GM21717 (cell line): ENCODE measurements around the gene KRT71.

ENCODE experiments used
- ATAC-seq: cut with Tn5 transposase; IDR thresholded peaks from one replicate; pipeline ENCODE4 v1.9.1; 2021; ENCODE audit warnings: mild to moderate bottlenecking, moderate library complexity; ENCODE audit not compliant: unreplicated experiment

The KRT71 gene

DNA sequence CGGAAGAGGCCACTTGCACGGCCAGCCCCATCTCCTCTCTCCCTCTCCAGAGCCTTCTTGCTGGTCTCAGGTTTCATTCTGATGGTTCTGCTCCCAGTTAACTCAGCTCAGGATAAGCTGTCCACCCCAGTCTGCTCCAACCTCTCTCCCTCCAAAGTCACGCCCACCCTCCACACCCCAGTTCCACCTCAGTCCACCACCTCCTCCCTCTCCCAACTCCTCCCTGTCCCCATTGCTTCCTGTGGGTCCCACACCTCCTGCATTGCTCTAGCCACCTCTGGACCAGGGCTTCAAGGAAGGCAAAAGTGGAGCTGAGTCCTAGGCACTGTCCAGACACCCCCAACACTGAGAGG, 13.1 kb downstream of the KRT71 start:
- no peak for ATAC-seq

- no peak for ATAC-seq
Observed at GRCh38 chr12:52539083-52539820, 13.7 kb downstream of the KRT71 start.

DNA sequence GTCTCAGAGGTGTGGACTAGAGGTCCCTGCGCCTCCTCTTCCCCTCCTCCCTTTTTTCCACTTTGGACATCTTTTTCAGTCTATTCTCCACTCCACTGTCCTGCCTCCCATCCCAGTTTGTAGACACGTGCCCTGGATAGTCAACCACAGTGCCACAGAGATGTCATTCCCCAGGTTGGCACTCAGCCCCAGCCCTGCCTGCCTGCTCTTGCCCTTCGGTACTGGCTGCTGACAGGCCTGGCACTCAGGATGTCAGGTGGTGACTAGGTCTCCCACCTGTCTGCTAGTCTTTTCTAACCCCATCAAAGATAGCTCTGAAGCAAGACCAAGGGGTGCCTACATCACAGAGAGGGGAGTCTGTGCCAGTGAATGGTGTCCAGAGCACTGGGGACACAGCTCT, 15.8 kb downstream of the KRT71 start:
- no peak for ATAC-seq

GRCh38 chr12:52535574-52535973, 17.4 kb downstream of the KRT71 start:
- ATAC-seq, result no peak

DNA sequence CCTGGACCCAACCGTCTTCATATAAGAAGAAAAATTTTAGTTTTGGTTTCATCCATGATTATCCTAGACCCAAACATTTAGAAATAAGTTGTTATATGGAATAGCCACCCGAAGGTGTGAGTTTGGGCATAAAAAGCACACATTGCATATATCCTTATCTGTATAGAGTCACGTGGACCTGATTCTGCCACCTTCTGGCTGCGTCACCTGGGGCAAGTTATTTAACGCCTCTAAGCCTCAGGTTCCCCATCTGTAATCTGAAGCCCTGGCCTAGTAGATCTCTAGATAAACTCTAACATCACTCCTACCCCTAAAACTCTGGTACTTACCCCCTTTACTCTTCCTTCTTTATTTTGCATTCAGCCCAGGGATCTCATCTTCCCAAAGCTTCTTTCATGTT, 18.5 kb downstream of the KRT71 start:
- ATAC-seq, result no peak

DNA sequence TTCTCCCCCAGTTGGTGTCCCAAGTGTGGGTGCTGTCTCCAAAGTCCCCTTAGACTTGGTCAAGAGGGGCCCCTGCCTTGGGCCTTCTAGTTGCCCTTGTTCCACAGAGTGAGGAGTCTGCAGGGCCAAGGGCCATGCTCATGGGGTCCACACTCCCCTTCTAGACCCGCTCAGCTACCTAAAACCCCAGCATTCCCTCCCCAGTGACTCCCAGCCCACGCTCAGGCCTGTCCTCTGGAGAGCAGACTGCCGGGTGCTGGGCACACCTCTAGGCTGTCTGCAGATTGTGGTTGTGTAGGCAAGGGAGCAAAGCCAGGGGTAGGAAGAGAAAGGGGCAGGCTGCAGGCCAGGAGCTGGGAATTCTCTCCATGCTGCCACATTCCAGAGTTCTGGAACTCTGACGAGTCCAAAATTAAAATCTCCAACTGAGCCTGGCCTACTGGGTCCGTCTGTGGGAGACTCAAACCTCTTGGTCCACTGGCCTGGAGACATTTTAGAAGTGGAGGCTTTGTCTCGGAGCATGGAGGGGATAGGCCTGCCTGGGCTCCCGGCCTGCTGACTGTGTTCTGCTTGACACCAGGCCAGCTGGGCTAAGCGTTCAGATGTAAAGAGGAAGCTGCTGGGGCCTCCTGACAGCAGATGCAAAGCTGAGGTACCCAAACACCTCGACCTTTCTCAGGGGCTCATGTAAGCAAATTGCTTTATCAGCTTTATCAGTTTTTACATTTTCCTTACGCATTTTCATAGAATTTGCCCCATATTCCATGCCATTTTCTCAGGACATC, 19.1 kb downstream of the KRT71 start:
- no peak for ATAC-seq

GRCh38 chr12:52532636-52533035, 20.3 kb downstream of the KRT71 start:
- no peak for ATAC-seq

- no peak for ATAC-seq
Observed at GRCh38 chr12:52531566-52532300, 21.2 kb downstream of the KRT71 start.

GRCh38 chr12:52530905-52531304, 22.0 kb downstream of the KRT71 start:
- no peak for ATAC-seq

GRCh38 chr12:52530366-52530765, 22.6 kb downstream of the KRT71 start:
- ATAC-seq, result no peak

DNA sequence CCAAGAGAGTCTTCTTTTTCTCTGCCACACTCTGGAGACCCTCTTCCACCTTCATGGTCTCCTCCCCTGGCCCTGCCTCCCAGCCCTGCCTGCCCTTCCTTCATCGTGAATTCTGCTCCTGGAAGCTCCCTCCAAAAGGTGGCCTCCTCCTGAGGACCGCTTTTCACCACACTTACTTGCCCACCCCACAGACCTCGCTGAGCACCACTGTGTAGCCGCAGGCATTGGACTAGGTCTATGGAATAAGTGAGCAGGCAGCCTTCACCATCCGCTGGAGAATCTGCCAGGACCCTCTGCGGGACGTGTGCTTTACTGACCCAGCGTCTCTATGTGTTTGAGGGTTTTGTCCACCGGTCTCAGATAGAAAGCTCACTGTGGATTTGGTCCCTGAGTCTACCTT, 23.1 kb downstream of the KRT71 start:
- ATAC-seq, result no peak

- no peak for ATAC-seq
Observed at GRCh38 chr12:52529417-52529816, 23.5 kb downstream of the KRT71 start.

DNA sequence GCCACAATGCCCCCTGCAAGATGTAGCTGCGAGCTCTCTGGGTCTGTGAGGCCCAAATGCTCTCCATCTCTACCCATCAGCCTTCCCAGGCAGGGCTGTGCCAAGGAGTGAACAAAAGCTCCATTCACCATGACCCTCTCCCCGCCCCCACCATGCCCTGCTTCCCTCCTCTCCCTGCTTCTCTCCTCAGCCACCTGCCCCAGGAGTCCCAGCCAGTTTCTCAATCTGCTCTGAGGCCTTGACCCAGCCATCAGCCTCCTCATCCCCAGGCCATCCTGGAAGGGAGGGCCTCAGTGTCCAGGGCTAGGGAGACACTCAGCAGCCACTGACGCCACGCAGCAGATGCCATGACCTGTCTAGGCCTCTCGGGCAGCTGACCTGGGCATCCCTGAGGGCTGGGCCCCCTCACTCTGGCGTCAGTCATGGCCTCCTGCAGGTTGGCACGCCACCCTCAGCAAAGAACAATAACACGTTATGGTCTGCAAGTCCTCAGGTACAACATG, 24.3 kb downstream of the KRT71 start:
- no peak for ATAC-seq

GRCh38 chr12:52527121-52527800, 25.7 kb downstream of the KRT71 start:
- ATAC-seq, result no peak

DNA sequence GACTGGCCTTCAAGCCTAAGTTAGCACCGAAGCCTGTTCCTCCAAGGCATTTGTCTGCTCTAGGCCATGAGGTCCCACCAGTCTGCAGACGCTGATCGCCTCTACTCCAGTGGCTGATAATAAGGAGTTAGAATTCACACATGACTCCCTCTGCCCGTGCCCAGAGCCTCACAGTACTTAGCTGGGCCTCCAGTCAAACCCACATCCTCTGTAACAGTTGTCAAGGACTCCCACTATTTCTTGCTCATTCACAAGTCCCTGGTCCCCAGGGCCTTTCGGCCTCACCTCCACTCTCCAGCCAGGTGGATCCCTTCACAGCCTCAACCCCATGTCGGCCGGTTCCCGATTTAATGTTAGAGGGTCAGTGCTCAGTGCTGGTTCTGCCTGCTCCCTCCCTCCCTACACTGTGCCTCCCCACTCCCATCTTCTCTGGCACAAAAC, 26.4 kb downstream of the KRT71 start:
- no peak for ATAC-seq

DNA sequence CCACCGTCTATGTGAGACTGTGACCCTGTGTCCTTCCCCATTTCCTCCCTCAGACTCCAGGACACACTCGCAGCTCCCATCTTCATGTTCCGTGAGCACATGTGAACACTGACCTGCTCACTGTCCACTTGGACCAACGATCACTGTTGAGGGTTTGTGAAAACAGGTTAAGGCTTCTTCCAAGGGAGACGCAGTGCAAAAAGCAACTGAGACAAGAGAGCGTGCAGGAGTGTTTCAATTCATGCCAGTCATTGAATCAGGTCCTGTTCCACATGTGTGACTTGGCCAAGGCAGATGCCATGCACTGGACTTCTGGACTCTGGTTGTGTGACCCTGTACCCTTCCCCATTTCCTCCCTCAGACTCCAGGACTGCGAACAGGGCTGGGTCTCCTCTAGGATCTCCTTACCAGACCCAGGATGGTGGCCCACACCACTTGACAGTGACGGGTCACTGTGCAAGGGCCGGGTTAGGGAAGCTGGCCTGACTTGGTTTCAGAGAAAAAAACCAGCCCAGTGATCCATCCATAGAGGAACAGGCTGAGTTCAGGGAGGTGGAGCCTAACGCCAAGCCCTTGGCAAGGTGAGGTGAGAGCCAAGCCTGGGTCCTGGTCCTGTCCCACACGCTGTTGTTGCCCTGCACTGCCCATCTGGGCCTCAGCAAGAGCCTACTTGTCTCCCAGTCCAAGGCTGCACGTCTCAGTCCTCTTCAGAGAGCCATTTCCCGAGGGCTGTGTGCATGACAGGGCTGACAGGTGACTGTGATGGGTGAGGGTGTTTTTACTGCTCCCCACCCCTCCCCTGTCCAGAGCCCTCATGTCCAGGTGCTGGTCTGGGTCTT, 27.1 kb downstream of the KRT71 start:
- ATAC-seq, result no peak

- ATAC-seq, result no peak
Observed at GRCh38 chr12:52524898-52525591, 27.9 kb downstream of the KRT71 start.

DNA sequence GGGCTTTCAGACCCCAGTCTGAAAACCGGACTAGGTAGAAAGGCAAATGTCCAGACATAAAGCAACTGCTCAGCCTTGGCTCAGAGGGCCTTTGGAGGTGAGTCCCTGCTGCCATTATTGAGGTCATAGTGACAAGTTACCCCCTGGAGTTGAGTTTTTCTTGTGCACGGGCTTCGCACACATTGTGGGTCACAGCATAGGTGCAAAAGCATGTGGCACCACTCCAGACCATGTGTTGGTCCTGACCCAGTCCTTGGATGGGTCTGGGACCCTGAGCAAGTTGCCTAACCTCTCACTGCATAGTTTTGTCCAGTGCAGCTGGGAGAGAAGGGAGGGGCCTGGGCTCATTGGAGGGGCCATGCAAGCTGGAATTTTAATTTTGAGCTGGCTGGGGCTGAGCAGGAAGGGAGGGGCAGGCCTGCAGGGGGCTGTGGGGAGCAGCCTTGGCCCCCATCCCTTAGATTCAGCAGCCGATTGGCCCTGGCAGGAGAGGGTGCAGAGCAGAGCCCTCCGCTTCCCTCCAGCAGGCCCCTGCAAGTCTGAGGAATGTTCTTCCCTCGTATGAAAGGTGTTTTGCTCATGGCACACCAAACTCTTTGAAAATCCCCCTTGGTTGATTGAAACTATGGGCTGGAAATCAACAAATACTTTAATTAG, 28.6 kb downstream of the KRT71 start:
- ATAC-seq, result no peak

DNA sequence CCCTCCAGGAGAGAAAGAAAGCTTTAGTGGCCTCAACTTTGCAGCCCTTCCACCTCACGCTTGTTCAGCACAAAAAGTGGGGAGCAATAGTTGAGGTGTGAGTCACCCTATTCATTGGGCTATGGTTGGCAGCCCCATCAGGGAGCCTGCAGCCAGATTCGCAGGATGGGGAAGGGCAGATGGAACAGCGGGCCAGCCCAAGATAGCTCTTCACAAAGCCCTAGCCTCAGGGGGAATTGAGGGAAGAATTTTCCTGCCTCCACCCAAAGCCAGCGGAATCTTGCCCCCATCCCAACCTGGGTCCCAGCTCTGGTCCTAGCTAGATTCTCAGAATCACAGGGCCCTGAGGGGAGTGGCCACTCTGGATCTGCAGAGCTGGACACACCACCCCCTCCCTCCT, 29.1 kb downstream of the KRT71 start:
- ATAC-seq, result no peak
